ENCODE measurements around the gene SIGLECL1. TPM values are rescaled to one million over a fixed set of nuclear protein-coding genes. Genes with fewer than 3 reads are reported as not detected.
A peak's percentile ranks its signal among the peaks of the same experiment; 100 is the strongest.

The SIGLECL1 gene
- total and polyA plus RNA-seq, 7 experiments from 2014 or later: not detected

DNA sequence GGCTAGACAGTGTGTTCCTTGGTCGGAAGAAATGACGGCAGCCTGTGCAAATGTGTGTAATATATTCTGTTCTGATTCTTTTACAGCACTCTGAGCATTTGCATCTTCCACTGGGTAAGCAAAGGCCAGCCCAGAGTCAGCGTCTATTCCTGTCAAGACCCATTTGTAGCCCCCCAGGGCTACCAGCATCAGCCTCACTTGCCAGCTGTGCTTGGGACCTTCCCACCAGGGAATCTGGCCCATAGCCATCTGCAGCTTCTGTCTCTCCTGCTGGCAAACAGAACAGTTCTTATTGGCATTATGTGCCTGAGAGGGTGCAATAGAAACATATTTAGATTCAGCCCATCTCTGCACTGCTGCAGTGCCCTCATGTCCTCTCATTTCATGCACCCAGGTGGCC, 54.6 kb downstream of the SIGLECL1 start:
- Mint-ChIP-seq H3K4me1 (peaks cover 0 to 9% (median 0%) of the 10 kb centered on the region in 7 donors), H3K36me3 (peaks cover 0 to 19% (median 7%) of the 10 kb centered on the region in 5 donors), H3K4me3 (no peak overlapping the region), H3K27ac (no peak overlapping the region), H3K27me3 (peaks cover 12 to 71% (median 56%) of the 10 kb centered on the region in 5 donors), H3K9me3 (peaks cover 7 to 78% (median 26%) of the 10 kb centered on the region in 11 donors)
- Histone ChIP-seq H3K4me3 (ENCODE audit: low read length) (no peak overlapping the region), H3K4me1 (ENCODE audit: control insufficient read depth in 2 of 2, insufficient read depth in 2 of 2, low read length in 2 of 2) (no peaks in the 10 kb centered on the region), H3K27ac (ENCODE audit: low read depth, low read length) (no peak overlapping the region), H3K27me3 (ENCODE audit: control insufficient read depth in 2 of 2, insufficient read depth in 2 of 2, low read length in 2 of 2) (peaks cover 0 to 7% of the 10 kb centered on the region in 2 donors), H3K36me3 (ENCODE audit: control insufficient read depth in 2 of 3, insufficient read depth in 3 of 3, low read length in 3 of 3) (no peaks in the 10 kb centered on the region), H3K9me3 (ENCODE audit: control insufficient read depth in 2 of 3, low read length in 3 of 3) (peaks cover 0 to 18% (median 0%) of the 10 kb centered on the region in 3 experiments)
- ChIA-PET CTCF (no interaction called here), POLR2A (no interaction called here)
- intact Hi-C loops (cut with micrococcal nuclease): no loop called here
- no peak for DNase-seq
- ATAC-seq: no peak

DNA sequence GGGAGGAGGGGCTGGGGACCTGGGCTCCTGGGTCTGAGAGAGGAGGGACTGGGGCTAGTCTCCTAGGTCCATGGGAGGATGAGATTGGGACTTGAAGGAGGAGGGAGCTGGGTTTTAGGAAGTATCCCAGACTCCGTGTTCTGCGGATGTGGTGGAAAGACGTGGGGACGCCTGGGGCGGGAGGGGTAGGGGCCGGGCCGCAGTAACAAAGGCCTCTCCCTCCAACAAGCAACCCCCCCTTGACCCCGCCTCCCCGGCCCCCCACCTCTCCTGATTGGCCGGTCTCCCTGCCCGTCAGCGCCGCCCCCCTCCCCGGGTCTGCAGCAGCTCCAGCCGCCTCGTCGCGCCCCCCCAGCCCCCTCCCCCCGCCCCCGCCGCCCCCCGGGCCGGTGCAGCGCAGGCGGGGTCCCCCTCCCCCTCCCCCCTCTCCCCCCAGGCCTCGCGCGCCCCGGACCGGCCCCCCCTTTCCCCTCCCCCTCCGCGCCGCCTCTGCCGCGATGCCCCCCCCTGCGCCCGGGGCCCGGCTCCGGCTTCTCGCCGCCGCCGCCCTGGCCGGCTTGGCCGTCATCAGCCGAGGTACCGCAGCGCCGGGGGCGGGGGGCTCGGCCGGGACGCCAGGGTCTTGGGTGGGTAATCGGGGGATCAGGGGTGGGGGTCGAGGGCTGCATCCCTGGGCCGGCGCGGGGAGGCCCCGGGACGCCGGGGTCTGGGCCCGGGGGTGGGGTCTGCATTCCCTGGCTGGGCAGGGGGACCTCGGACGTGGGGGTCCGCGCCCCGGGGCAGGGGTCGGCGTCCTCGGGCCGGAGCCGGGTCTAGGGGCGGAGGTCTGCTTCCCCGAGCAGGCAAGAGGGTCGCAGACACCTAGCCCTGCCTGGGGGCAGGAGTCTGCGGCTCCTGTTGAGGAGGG, 60.7 kb downstream of the SIGLECL1 start, which contains the start of gene IGLON5:
IGLON5 (plus strand) TSS at position 294 of the 907 bp plus-strand sequence; CDS start at position 498, 204 bp downstream.
- Histone ChIP-seq H3K27ac (ENCODE audit: low read depth, low read length) (no peak within 1 kb of the TSS), H3K9me3 (ENCODE audit: control insufficient read depth in 2 of 3, low read length in 3 of 3) (peaks cover 0 to 14% (median 0%) of the 10 kb centered on the region in 3 experiments), H3K27me3 (ENCODE audit: control insufficient read depth in 2 of 2, insufficient read depth in 2 of 2, low read length in 2 of 2) (peaks cover 0 to 7% of the 10 kb centered on the region in 2 donors), H3K4me3 (ENCODE audit: low read length) (no peak within 1 kb of the TSS), H3K4me1 (ENCODE audit: control insufficient read depth in 2 of 2, insufficient read depth in 2 of 2, low read length in 2 of 2) (no peaks in the 10 kb centered on the region), H3K36me3 (ENCODE audit: control insufficient read depth in 2 of 3, insufficient read depth in 3 of 3, low read length in 3 of 3) (no peaks in the 10 kb centered on the region)
- Mint-ChIP-seq H3K4me3 (peak within 1 kb of the TSS in 1 of 10 donors; percentile 5), H3K4me1 (peaks cover 0 to 16% (median 8%) of the 10 kb centered on the region in 7 donors), H3K27ac (no peak within 1 kb of the TSS), H3K36me3 (peaks cover 0 to 21% (median 14%) of the 10 kb centered on the region in 5 donors), H3K27me3 (peaks cover 32 to 70% (median 68%) of the 10 kb centered on the region in 5 donors), H3K9me3 (peaks cover 2 to 36% (median 24%) of the 10 kb centered on the region in 11 donors)
- ChIA-PET CTCF (no interaction called here), POLR2A (no interaction called here)
- ATAC-seq (no peak), DNase-seq (no peak)
- intact Hi-C loops (cut with micrococcal nuclease): no loop called here

DNA sequence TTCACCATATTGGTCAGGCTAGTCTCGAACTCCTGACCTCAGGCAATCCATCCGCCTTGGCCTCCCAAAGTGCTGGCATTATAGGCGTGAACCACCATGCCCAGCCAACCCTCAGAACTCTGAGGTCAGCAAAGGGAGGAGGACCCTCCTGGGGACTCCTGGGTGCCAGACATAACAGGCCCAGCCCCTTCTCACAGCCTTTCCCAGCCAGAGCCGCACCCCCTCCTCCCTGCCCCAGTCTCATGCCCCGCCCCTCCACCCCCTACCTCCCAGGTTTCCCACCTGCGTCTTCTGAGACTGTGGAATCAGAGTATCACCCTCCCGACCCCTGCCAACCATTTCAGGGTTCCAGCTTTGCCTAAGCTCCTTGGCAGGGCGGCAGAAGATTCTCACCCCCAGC, 65.8 kb downstream of the SIGLECL1 start:
- Mint-ChIP-seq H3K27ac (no peak overlapping the region), H3K4me1 (peaks cover 0 to 8% (median 6%) of the 10 kb centered on the region in 7 donors), H3K27me3 (peaks cover 19 to 61% (median 37%) of the 10 kb centered on the region in 5 donors), H3K9me3 (peaks cover 0 to 12% (median 8%) of the 10 kb centered on the region in 11 donors), H3K4me3 (no peak overlapping the region), H3K36me3 (peaks cover 0 to 9% (median 7%) of the 10 kb centered on the region in 5 donors)
- Histone ChIP-seq H3K4me1 (ENCODE audit: control insufficient read depth in 2 of 2, insufficient read depth in 2 of 2, low read length in 2 of 2) (no peaks in the 10 kb centered on the region), H3K27ac (ENCODE audit: low read depth, low read length) (no peak overlapping the region), H3K9me3 (ENCODE audit: control insufficient read depth in 2 of 3, low read length in 3 of 3) (no peaks in the 10 kb centered on the region), H3K27me3 (ENCODE audit: control insufficient read depth in 2 of 2, insufficient read depth in 2 of 2, low read length in 2 of 2) (no peaks in the 10 kb centered on the region), H3K36me3 (ENCODE audit: control insufficient read depth in 2 of 3, insufficient read depth in 3 of 3, low read length in 3 of 3) (no peaks in the 10 kb centered on the region), H3K4me3 (ENCODE audit: low read length) (no peak overlapping the region)
- DNase-seq: no peak
- intact Hi-C loops (cut with micrococcal nuclease): no loop called here
- ChIA-PET CTCF (no interaction called here), POLR2A (no interaction called here)
- no peak for ATAC-seq

GRCh38 chr19:51317376-51317775, 66.5 kb downstream of the SIGLECL1 start:
- Mint-ChIP-seq H3K27me3 (peaks cover 16 to 58% (median 39%) of the 10 kb centered on the region in 5 donors), H3K9me3 (peaks cover 0 to 12% (median 8%) of the 10 kb centered on the region in 11 donors)

DNA sequence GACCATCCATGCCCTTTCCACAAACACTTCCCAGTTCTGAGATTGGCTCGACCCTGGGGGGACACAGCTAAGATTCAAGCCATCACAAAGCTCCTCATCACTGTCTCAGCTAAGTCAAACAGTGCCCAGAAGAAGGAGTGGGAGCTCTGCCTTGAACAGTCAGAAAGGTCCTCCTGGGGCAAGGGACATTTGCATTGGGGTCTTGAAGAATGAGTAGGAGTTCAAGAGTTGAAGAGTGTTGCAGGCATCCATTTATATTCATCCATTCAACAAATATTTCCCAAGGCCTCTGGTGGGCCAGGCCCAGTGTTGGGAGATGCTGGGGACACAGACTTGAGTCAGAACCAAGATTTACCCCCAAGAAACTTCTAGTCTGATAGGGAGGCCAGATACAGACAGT, 67.1 kb downstream of the SIGLECL1 start:
- H3K4me1 ChIP-seq (ENCODE audit: control insufficient read depth in 2 of 2, insufficient read depth in 2 of 2, low read length in 2 of 2): no peaks in the 10 kb centered on the region
- no peak overlapping the region for H3K27ac ChIP-seq (ENCODE audit: low read depth, low read length)
- no peak overlapping the region for H3K27ac Mint-ChIP-seq
- POLR2A ChIA-PET: no interaction called here
- H3K9me3 Mint-ChIP-seq: peaks cover 0 to 13% (median 8%) of the 10 kb centered on the region in 11 donors
- H3K27me3 Mint-ChIP-seq: peaks cover 12 to 59% (median 42%) of the 10 kb centered on the region in 5 donors
- peaks cover 0 to 9% (median 7%) of the 10 kb centered on the region in 5 donors for H3K36me3 Mint-ChIP-seq
- no peak overlapping the region for H3K4me3 Mint-ChIP-seq
- intact Hi-C loops (cut with micrococcal nuclease): no loop called here
- DNase-seq: no peak
- CTCF ChIA-PET: no interaction called here
- H3K4me3 ChIP-seq (ENCODE audit: low read length): no peak overlapping the region
- no peak for ATAC-seq
- H3K27me3 ChIP-seq (ENCODE audit: control insufficient read depth in 2 of 2, insufficient read depth in 2 of 2, low read length in 2 of 2): no peaks in the 10 kb centered on the region
- peaks cover 0 to 6% (median 6%) of the 10 kb centered on the region in 7 donors for H3K4me1 Mint-ChIP-seq
- H3K36me3 ChIP-seq (ENCODE audit: control insufficient read depth in 2 of 3, insufficient read depth in 3 of 3, low read length in 3 of 3): no peaks in the 10 kb centered on the region
- H3K9me3 ChIP-seq (ENCODE audit: control insufficient read depth in 2 of 3, low read length in 3 of 3): no peaks in the 10 kb centered on the region

More at GRCh38 chr19:51317376-51317775, 66.5 kb downstream of the SIGLECL1 start:
- intact Hi-C loops (cut with micrococcal nuclease): no loop called here
- Histone ChIP-seq H3K4me1 (ENCODE audit: control insufficient read depth in 2 of 2, insufficient read depth in 2 of 2, low read length in 2 of 2) (no peaks in the 10 kb centered on the region), H3K36me3 (ENCODE audit: control insufficient read depth in 2 of 3, insufficient read depth in 3 of 3, low read length in 3 of 3) (no peaks in the 10 kb centered on the region), H3K9me3 (ENCODE audit: control insufficient read depth in 2 of 3, low read length in 3 of 3) (no peaks in the 10 kb centered on the region), H3K4me3 (ENCODE audit: low read length) (no peak overlapping the region), H3K27me3 (ENCODE audit: control insufficient read depth in 2 of 2, insufficient read depth in 2 of 2, low read length in 2 of 2) (no peaks in the 10 kb centered on the region), H3K27ac (ENCODE audit: low read depth, low read length) (no peak overlapping the region)
- Mint-ChIP-seq H3K4me3 (no peak overlapping the region), H3K27ac (no peak overlapping the region), H3K4me1 (peaks cover 0 to 8% (median 6%) of the 10 kb centered on the region in 7 donors), H3K36me3 (peaks cover 0 to 9% (median 7%) of the 10 kb centered on the region in 5 donors)
- DNase-seq: no peak
- no peak for ATAC-seq
- CTCF ChIA-PET: no interaction called here
- POLR2A ChIA-PET: no interaction called here

All from naive thymus-derived CD4-positive, alpha-beta T cell (primary cell).